ENCODE measurements around the gene H2AZ2.
"Not testable (repeated sequence)": the region's sequence is repeated elsewhere in the genome, so short reads cannot be mapped to it uniquely, and the experiment has no call there.

The H2AZ2 gene

DNA sequence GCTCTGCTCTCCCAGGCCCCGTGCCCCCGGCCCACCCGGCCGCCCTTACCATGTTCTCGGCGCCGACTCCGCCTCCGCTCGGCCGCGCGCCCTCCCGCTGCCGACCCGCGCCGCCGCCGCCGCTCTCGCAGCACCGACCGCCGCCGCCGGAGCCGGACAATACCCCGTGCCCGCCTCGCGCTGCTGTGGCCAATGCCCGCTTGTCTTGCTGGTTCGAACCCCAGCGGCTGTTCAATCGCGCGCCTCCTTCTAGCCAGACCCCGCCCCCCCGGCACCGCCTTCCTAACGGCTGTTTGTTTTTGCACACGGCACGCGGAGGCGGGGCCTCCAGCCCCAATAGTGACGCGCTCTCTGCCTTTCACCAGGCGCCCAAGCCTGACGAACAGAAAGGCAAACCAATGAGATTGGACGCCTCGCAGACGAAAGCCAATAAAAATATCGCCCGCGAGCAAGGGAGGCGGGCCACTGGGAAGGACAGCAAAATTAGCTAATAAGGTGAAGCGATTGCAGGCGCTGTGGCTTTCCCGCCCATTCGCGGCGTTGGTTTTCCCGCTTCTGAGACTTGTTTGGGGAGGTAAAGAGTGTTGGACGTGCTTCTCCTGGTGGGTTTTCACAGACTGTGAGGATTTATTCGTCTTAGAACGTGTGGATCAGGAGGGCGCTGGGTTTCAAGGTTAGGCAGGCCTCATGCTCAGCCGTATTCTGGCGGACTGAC lies at the start of gene H2AZ2:
Gene H2AZ2 (minus strand): TSS at position 168 of the 715 bp plus-strand sequence. CDS start 116 bp downstream, at position 52.
- peak; percentile 100 for DNase-seq (ENCODE audit: low read depth)

DNA sequence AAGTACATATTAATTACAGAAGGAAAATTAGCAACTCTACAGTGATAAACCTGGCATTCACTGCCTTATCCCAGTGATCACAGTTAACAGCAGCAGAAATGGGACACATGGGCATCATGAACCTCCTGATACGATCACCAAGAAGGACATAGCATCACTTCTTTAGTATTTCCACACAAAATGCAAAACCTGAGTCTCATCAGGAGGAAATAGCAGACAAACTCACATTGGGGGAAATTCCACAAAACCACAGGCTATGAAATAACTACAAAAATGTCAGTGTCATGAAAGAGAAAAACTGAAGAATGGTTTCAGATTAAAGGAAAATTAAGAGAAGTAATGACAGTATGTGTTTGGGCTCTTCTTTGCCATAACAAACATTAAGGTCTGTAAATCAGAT lies 49.4 kb upstream of the H2AZ2 start:
- no peak for DNase-seq (ENCODE audit: low read depth)

DNA sequence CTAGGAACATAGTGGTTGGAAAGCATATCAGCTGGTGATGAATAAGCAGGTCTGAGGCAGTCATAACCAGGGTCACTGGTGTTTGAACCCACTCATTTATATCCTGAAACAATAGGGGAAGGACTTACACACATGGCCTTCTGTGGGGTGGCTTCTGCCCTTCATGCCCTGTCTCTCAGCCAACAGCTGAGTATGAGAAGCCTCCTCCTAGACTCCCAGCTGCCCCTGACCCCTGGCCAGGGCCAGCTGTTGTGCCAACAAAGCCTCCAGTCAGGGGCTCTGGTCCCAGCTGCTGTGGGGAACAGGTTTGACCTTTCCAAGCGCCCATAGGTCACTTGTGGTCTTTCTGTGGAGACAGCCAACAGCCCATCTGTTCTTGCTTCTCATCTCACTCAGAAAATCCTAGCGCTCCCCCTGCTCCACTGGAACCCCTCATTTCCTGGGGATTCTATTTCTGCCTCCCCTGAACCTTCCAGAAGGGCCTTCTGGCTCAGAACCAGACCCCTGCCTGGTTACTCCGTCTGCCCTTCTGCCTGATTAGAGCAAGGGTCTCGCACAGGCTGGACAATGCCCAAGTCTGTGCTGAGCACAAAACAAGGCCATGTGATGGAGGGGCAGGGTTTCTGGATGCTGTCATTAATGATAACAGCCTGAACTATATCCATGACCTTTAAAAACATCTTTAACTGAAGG lies 47.1 kb upstream of the H2AZ2 start:
- no peak for DNase-seq (ENCODE audit: low read depth)

DNA sequence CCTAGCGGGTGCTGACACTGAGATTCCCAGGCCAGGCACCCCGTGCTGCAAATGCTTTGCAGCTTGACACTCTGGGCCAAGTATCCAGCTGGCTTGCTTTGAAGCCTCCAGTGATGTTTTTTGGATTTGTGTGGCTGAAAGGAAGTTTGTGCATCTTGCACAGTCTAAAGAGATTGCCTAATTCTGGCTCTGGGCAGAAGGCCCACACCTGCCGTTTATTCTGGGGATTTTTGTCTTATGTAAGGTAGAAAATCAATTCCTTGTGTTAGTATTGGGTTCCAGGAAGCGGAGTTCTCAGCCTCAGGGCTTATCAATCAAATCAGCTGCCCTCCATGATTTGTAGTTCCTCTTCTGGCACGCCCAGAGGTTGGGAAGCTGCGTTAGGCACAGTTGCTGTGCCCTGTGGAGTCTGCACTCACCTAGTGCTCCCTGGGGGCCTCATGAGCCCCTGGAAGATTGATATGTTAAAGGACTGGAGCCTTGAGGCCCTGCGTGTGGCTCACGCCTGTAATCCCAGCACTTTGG lies 45.9 kb upstream of the H2AZ2 start:
- no peak for DNase-seq (ENCODE audit: low read depth)

DNA sequence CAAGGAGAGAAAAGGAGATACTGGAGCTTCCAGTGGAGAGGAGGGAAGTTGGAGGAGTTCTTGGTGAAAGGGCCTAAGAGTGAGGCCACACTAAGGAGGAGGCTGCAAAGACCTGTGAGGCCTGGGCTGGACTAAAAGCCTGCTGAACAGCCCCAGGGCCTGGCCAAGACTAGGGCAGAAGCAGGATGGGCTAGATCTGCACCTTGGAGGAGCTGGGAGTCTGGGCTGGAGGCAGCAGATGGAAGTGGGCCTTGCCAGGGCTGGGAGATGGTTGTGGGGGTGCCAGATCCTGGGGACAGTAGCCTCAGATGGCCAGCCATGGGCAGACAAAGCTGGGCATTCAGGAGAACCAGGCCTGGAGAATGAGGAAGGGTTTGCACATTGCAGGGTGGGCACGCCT lies 43.9 kb upstream of the H2AZ2 start:
- DNase-seq (ENCODE audit: low read depth) = no peak

DNA sequence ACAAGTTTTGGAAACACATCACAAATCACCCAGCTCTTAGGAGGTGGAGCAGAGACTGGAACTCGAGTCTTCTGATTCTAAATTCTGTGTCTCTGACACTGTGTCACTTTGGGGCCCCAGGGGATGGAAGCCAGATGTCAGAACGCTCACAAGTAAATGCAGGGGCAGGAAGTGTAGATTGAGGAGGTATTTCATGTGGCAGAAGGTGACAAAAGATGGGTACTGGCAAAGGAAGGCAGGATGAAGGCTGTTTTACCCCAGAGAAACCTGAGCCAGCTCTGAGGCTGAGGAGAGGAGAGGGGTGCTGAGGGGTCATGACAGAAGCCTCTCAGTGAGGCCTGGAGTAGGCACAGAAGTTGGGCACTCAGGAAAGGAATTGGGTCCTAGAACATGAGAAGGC lies 43.5 kb upstream of the H2AZ2 start:
- DNase-seq (ENCODE audit: low read depth) = no peak

DNA sequence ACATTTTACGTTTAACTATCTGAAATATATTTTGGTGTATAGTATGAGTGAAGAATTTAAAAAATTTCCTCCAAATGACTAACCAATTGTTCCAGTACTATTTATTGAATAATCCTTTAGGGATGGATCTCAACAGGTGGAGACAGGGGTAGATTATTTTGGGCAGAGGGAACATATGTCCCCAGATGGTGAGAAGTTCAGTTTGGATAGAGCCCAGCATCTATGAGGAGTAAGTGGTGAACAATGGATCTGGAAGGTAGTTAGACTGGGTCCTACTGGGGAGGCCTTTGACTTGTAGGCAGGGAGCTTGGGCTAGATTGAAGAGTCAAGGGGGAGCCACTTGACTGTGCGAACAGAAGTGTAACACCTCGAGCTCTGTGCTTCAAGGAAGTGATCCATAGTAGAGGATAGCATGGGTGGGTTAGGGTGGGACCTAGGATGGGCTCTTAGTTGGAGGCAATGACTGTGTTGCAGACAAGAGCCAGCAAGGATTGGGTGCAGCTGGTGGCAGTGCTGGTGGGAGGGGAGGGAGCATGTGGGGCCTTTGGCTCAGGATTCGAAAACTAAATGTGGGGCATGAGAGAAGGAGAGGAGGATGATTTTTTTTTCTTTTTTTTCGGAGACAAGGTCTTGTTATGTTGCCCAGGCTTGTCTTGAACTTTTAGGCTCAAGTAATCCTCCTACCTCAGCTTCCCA lies 41.3 kb upstream of the H2AZ2 start:
- no peak for DNase-seq (ENCODE audit: low read depth)

DNA sequence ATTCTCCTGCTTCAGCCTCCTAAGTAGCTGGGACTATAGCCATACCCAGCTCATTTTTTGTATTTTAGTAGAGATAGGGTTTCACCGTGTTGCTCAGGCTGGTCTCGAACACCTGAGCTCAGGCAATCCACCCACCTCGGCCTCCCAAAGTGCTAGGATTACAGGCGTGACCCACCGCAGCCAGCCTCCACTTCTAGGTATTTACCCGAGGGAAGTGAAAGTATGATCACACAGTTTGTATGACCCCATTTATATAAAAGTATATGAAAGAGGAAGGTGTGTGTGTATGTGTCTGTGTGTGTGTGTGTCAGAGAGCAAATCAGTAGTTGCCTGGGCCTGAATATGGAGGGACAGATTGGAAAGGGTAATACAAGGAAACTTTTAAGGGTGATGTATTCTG lies 39.4 kb upstream of the H2AZ2 start:
- DNase-seq (ENCODE audit: low read depth) = no peak

DNA sequence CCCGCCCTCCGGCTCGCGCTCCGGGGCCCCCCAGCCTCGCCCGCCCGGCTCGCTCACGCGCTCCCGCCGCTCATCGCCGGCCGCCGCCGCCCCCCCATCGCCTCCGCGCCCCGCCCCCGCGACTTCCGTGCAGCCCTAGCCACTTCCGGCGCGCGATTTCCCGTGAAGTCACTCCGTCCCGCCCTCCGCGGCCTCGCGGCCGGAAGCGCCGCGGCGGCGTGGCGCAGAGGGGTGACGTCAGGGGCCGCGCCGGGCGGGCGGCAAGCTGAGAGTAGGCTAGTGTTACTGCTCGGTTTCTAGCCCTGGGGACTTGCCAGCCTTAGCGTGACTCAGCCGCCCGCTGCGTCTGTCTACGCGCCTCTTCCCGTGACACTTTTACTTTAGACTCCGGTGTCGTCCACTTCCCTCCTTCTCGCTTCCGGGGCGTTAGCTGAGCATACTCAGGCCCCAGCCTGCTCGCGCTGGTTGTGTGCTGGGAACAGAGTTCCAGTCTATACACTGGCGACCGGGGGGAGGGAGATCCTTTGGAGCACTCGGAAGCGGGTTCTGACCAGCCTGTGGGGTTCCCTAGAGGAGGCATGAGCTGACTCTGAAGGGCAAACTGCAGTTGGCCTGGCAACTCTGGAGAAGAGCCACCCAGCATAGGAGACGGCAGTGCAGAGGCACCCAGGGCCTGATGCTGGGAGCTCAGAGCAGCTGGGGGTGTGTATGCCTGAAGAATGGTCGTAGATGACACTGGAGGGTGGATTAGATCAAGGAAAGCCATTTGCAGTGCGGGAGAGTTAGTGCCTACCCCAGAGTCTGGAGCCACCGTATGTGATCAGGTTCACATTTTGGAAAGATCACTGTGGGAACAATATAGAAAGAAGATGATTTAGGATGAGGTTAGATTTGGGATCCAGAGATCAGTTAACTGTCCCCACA lies 37.8 kb upstream of the H2AZ2 start, which contains the start of gene PURB:
Gene PURB (minus strand): TSS at position 137 of the 924 bp plus-strand sequence. CDS start 182 bp downstream, outside the sequence.
- peak; percentile 95 for DNase-seq (ENCODE audit: low read depth)

DNA sequence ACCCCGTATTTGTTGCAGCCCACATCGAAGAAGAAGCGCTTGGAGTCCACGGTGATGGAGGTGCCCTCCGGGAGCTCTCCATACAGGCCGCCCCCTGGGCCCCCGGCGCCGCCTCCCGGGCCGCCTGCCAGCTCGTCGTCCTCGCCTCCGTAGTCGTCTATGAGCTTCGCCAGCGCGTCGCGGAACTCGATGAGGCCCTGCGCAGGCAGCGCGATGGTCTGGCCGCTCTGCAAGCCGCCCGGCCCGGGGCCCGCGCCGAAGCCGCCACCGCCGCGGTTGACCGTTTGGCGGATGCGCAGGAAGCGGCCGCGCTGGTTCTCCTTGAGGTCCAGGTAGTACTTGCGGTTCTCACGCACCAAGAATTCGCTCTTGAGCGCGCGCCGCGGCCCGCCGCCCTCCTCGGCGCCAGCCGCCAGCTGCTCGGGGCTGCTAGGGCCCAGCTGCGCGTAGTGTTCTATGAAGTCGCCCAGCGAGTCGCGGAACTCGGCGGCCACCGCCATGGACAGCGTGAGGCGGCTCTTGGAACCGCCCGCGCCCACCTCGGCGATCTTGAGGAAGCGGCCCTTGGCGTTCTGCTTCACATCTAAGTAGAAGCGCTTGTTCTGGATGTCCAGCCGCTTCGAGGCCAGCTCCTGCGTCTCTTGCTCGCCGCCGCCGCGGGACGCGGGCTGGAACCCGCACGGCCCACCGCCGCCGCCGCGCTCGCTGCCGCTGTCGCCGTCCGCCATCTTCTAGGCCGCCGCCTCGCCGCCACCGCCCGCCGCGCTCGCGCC lies 36.9 kb upstream of the H2AZ2 start:
- DNase-seq (ENCODE audit: low read depth) = peak; percentile 25

DNA sequence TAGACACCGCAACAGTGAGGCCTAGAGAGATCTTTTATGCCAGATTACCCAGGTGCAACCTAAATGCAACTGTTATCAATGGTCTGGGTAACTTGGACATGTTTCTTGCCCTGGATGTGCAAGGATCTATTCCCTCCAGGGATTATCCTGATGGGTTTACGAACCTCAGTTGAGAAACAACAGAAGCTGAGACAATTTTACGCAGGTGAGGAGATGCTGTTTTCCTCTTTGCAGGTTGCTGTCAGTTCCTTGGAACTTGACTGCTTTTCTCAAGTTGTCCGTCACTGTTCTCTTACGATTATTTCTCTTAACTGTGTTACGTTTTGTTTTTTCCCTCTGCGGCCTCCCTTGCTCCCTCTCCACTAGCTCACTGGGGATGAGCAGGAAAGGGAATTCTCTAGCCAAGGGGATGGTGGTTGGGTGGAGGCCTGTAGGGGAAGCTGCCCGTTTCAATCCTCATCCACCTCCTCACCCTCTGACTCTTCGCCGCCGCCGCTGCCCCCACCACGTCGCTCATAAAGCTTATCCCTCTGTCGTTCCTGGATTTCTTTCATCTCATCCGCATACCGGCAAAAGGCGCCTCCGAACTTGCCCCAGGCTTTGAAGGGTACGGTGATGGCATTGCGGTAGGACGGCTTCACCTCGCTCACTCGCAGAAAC lies 36.2 kb upstream of the H2AZ2 start:
- no peak for DNase-seq (ENCODE audit: low read depth)

DNA sequence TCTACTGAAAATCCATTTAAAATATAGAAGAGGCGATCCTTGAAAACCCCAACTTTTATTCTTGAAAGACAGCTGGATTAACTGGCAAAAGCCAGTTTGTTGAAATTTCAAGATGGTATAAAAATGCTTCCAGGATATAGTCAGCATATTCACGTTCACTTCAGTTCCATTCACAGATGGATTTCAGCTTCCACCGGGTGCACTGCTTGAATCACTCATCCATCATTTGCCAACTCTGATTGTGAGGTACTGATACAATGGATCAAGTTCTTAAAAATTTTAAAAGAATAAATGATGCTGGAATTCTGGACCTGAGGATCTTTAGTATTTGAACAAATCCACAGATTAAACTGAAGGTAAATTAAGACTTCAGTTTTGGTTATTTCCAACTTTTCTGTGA lies 35.0 kb upstream of the H2AZ2 start:
- no peak for DNase-seq (ENCODE audit: low read depth)

DNA sequence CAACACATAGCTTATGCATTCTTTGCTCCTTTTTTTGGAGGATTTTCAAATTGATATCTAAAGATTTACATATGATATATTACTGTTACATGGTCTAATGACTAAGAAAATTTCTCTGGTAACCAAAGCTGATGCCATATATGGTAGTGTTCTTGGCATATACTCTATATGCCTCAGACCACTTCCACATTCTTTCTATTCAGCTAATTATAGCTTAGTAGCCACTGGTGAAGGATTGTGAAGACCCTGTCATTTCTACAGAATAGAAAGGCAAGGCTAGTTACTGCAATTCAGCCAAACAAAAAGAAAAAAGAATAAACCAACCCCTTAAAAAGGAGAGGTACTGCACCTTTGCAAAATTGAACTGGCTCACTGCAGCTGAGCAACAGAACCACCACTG lies 33.7 kb upstream of the H2AZ2 start:
- DNase-seq (ENCODE audit: low read depth) = no peak

DNA sequence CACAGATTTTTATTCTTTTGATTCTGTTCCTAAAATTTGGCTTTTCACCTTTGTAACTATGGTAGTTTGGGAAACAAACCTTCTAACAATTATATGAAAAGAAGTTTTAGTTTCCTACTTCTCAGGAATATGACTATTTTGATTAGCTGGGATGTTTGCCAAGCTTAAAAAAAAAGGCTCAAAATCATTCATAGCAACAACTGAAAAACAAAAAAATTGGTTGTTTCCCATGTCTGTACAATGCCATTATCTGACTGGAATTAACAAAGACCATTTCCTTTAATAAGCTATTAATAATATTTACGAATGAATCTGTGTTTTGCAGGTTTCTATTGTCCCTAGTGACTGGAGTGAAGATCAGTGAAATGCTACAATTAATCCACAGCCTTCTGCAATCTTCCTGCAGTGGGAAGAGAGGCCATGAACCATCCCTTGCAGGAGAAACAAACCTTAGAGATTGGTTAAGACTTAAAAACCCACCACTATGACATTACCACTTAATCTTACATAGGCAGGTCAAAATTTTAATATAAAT lies 33.2 kb upstream of the H2AZ2 start:
- DNase-seq (ENCODE audit: low read depth) = no peak

DNA sequence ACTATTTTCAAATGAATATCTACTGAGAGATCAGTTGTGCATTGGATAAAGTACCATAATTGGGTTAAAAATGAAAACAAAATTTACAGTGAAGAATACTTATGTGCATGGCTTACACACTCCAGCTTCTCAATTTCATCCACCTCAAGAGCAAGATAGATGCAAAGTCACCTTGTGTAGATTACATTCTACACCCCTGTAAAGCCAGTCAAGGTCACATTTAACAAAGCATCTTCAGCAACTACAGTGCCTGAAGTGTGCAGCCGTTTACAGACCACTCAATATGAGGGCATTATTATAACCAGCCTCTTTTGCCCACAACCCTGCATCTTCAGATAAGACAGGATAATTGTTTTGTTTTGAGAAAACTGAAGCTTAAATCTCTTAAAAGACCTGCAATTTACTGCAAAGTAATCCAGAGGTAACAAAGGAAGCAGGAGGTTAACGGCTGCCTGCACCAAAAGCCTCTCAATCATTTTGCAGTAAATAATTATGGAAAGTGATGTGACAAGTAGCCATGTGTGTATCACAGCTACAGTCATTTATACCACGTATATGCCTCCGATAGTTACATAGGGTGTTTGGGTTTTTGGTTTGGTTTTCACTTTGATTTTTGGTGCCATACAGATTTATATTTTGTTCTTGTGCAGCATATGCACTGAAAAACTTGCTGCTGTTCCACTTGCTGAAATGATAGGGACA lies 32.6 kb upstream of the H2AZ2 start:
- DNase-seq (ENCODE audit: low read depth) = no peak

DNA sequence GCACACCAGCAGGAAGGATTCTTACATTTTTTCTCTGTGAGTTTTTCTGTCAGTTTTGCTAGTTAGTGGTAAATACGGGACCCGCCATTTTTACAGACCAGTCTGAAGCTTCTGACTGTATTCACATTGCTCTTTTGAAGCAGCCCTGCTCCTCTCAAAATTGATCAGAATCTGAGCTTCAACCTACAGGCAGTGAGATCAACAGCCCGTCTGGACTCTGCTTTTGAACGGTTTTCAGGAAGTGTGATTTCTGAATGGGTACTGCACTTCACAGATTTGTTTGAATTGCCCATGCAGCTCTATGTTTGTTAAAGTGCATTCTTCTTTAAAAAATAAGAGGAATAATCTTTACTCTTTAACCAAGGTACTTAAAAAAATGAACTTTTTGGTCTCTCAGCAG lies 28.5 kb upstream of the H2AZ2 start:
- DNase-seq (ENCODE audit: low read depth) = no peak

DNA sequence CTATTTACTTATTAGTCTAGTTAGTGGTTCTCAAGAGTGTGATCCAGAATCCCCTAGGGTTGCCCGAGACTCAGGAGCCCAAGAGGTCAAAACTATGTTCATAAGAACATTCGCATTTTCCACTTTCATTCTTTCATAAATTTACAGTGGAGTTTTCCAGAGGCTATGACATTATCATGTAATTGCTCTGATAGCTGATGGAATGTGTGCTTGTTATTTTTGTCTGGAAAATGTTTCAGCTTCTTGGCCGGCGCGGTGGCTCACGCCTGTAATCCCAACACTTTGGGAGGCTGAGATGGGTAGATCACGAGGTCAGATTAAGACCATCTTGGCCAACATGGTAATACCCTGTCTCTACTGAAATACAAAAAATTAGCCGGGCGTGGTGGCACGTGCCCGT lies 27.4 kb upstream of the H2AZ2 start:
- no peak for DNase-seq (ENCODE audit: low read depth)

DNA sequence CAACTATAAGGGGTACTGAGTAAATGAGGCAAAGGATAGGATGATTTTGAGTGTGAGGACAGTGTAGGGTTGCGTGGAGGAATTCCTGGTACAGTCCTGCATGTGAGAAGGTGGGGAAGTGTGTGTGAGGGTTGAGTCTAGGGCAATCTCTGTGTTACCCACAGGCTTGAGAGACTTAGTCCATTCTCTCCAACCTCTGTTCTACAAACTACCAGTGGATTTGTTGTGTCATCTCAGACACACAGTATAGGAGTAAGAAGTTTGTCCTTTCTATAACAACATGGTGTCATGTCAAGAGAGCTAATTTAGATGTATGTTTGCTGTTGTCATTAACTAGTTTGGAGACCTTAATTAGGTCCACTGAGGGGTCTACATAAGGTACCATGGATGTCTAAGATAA lies 24.9 kb upstream of the H2AZ2 start:
- DNase-seq (ENCODE audit: low read depth) = no peak

DNA sequence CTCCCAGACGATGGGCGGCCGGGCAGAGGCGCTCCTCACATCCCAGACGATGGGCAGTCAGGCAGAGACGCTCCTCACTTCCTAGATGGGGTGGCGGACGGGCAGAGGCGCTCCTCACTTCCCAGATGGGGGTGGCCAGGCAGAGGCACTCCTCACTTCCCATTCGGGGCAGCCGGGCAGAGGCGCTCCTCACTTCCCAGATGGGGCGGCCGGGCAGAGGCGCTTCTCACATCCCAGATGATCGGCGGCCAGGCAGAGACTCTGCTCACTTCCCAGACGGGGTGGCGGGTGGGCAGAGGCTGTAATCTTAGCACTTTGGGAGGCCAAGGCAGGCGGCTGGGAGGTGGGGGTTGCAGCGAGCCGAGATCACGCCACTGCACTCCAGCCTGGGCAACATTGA lies 24.0 kb upstream of the H2AZ2 start:
- DNase-seq (ENCODE audit: low read depth) = not testable (repeated sequence)

Measured in activated T-helper 9 cell treated with anti-CD3 and anti-CD28 coated beads, Interleukin-2, amount 50 U/mL, for 16 hours (primary cell).